Stimulated activated CD4-positive, alpha-beta T cell treated with anti-CD3 and anti-CD28 coated beads, Interleukin-1b, Interleukin-23, amount 100 ng/mL, for 24 hours (primary cell): ENCODE data around the gene VEZF1.

ENCODE experiments used
- DNase-seq, 4 experiments: peaks; one replicate each; pipeline ENCODE4 v3.0.0-alpha.2; 2020; ENCODE audit warnings: low read depth in 4 of 4, low spot score in 1 of 4

The VEZF1 gene, protein sequence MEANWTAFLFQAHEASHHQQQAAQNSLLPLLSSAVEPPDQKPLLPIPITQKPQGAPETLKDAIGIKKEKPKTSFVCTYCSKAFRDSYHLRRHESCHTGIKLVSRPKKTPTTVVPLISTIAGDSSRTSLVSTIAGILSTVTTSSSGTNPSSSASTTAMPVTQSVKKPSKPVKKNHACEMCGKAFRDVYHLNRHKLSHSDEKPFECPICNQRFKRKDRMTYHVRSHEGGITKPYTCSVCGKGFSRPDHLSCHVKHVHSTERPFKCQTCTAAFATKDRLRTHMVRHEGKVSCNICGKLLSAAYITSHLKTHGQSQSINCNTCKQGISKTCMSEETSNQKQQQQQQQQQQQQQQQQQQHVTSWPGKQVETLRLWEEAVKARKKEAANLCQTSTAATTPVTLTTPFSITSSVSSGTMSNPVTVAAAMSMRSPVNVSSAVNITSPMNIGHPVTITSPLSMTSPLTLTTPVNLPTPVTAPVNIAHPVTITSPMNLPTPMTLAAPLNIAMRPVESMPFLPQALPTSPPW

GRCh38 chr17:57987581-57988300 is at the start of gene VEZF1:
Gene VEZF1 (minus strand): TSS chr17:57988254. CDS start chr17:57988111, 143 bp downstream.
- DNase-seq: peak in 3 of 4 experiments; percentile 53 to 69 (median 67)

GRCh38 chr17:58032691-58033415 is 44.8 kb upstream of the VEZF1 start:
- no peak for DNase-seq

GRCh38 chr17:58028578-58028977 is 40.5 kb upstream of the VEZF1 start:
- DNase-seq: no peak

GRCh38 chr17:58020401-58020800 is 32.3 kb upstream of the VEZF1 start:
- DNase-seq: no peak

DNA sequence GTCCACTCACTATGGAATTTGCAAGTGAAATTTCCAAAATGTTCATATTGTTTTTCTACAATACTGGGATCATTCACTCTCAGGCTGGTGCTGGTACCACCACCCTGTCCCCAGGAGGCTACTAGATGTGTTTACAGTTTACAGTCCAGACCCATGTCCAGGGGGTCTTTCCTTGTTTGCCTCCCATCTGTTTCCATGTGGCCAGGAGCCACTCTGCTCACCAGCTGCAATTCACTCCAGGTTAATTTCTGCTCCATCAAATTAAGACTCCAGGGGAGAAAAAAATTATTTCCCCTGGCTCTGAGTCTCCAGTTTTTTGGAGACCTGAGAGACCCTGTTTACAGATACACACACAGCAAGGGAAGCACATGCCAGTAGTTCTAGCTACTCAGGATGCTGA is 31.5 kb upstream of the VEZF1 start:
- DNase-seq: no peak

- no peak for DNase-seq
These were observed 31.0 kb upstream of the VEZF1 start for GRCh38 chr17:58019039-58019438.

- no peak for DNase-seq
These were observed 22.2 kb upstream of the VEZF1 start for GRCh38 chr17:58010067-58010799.

DNA sequence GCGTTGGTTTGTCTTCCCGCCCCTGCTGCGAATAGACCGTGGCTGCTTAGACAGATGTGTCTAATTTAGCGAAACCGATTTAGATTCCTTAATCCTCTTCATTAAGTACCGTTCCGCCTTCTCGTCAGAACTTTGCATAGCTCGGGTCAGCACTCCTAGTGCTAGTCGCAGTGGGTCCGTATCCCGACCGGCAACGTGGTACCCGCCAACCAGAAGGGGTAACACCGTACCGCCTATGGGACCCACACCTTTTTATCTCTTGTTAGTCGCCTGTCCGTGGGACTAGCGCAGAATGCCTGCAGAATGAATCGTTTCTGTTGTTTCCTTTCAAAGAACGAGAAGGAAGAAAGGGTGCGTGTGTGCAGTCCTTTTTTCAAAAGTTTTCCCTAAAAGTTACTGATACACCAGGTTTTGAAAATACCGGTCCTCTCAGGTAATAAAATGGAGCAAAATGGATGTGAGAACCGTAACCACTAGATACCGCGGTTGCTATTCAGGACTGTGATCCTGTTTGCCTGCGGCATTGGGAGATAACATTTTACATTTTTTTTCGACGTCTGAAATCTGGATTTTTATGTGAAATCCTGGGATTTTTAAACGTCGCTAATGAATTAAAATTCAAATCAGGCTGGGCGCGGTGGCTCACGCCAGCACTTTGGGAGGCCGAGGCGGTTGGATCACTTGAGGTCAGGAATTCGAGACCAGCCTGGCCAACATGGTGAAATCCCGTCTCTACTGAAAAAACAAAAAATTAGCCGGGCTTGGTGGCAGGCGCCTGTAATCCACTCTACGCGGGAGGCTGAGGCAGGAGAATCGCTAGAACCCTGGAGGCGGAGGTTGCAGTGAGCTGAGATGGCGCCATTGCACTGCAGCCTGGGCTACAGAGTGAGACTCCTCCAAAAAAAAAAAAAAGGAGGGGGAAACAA is 20.0 kb upstream of the VEZF1 start:
- DNase-seq: no peak

GRCh38 chr17:58006924-58007780 is 19.1 kb upstream of the VEZF1 start, which contains the start of gene SRSF1:
Gene SRSF1 (minus strand): TSS chr17:58007246. CDS start chr17:58007137, 109 bp downstream.
- peak; percentile 93 to 96 (median 94) for DNase-seq

DNA sequence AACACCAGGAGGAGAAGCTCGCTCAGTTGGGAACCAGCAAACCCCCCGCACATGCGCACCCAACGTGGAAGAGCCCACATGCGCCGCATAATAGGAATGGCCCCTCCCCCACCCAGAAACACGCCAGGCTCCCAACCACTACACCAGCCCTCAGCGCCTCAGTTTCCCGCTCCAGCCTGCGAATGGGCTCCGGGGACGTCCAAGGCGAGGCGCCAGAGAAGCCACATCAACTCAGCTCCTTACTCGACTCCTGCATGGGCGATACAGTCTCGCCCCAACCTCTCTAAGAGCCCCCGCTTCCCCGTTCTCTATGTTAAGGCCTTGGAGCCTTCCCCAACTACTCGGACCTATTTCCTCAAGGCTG is 18.5 kb upstream of the VEZF1 start:
- peak in 3 of 4 experiments; percentile 60 to 74 (median 72) for DNase-seq

DNA sequence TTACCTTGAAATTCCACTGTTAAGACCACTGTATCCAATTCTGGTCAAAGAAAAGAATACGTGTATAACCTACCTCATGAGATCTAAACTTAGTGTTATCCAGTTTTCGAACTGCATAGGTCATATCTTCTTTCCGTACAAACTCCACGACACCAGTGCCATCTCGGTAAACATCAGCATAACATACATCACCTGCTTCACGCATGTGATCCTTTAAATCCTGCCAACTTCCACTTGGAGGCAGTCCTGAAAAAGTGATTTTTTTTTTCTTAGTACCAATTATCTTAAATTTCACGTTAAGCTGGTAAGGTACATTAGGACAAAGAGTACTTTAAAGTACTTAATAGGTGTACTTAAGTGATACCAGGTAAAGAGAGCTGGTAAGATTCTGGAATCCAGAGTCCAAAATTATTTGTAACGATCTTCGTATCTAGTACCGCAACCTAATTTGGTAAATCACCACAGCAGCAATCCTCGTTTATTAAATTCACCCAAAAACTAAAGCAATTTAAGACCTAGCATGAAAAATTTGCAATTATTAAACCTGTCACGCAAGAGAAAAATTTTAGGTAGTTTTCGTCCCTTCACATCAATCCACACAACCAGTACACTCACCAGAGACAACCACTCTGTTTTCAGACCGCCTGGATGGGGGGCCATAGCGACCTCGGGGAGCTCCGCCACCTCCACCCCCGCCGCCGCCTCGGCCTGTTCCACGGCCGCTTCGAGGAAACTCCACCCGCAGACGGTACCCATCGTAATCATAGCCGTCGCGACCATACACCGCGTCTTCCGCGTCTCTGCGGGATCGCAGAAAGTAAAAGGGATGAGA is 17.9 kb upstream of the VEZF1 start:
- no peak for DNase-seq

GRCh38 chr17:58005031-58005727 is 17.1 kb upstream of the VEZF1 start:
- no peak for DNase-seq

- no peak for DNase-seq
These were observed 16.0 kb upstream of the VEZF1 start for GRCh38 chr17:58004060-58004459.

DNA sequence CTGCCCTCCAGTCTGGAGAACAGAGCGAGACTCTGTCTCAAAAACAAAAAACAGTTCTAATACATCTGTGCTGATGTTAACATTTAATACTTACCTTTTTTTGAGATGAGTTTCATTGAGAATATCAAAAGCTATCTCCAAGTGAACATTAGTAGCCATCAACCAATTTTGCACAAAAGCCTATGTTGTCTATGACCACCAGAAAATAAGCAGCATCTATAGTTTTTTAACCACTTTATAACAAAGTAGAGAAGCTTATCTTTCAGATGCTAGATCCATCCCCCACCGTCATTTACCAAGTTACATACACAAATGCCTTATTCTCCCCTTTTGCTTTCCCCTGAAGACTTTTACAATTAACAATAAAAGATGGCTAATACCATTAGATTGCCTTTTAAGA is 14.9 kb upstream of the VEZF1 start:
- no peak for DNase-seq

- no peak for DNase-seq
These were observed 14.3 kb upstream of the VEZF1 start for GRCh38 chr17:58002154-58002948.

- DNase-seq: no peak
These were observed 13.5 kb upstream of the VEZF1 start for GRCh38 chr17:58001461-58002124.
